ENCODE measurements around the gene AKAIN1.

The AKAIN1 gene

GRCh38 chr18:5237723-5238370 is 40.8 kb upstream of the AKAIN1 start:
- Histone ChIP-seq H2BK12ac (ENCODE audit: low read length) (no peak overlapping the region), H3K36me3 (replicated peaks in 1 of 2; ENCODE audit: control insufficient read depth in 2 of 2, insufficient read depth in 2 of 2, low read length in 2 of 2) (peaks cover 0 to 34% of the 10 kb centered on the region in 2 donors), H2BK15ac (ENCODE audit: low read length) (peak overlapping the region; percentile 87), H3K4me1 (ENCODE audit: control insufficient read depth in 2 of 2, insufficient read depth in 1 of 2, low read depth in 1 of 2, low read length in 2 of 2) (peaks cover 2 to 3% of the 10 kb centered on the region in 2 donors), H2AFZ (ENCODE audit: low read length) (peak overlapping the region; percentile 99), H3K79me1 (ENCODE audit: low read depth, low read length) (peaks cover 7% of the 10 kb centered on the region), H2AK5ac (ENCODE audit: low read depth, low read length) (peak overlapping the region; percentile 37), H2BK120ac (ENCODE audit: low read depth, low read length) (peak overlapping the region; percentile 47), H3K9ac (ENCODE audit: low read depth, low read length, poor library complexity) (peak overlapping the region; percentile 97), H3K4me3 (ENCODE audit: low read length in 2 of 2) (peak overlapping the region; percentile 86 to 88), H4K8ac (ENCODE audit: low read depth, low read length) (no peak overlapping the region), H4K91ac (ENCODE audit: low read depth, low read length, poor library complexity) (no peak overlapping the region), H3K18ac (ENCODE audit: low read length) (peak overlapping the region; percentile 99), H3K23ac (ENCODE audit: low read depth, low read length, poor library complexity) (peak overlapping the region; percentile 99), H3K27me3 (ENCODE audit: control insufficient read depth in 3 of 3, insufficient read depth in 3 of 3, low read depth in 1 of 3, low read length in 3 of 3) (no peaks in the 10 kb centered on the region), H2BK5ac (ENCODE audit: low read length) (peak overlapping the region; percentile 96), H3K4me2 (ENCODE audit: insufficient read depth, low read length, poor library complexity, severe bottlenecking) (peak overlapping the region; percentile 97), H3K9me3 (replicated peaks in 1 of 2; ENCODE audit: control insufficient read depth in 2 of 2, insufficient read depth in 1 of 2, low read depth in 1 of 2, low read length in 2 of 2) (peaks cover 0 to 2% of the 10 kb centered on the region in 2 donors), H3K4ac (ENCODE audit: low read length) (no peak overlapping the region), H3K14ac (ENCODE audit: low read length) (peak overlapping the region; percentile 71), H3K27ac (replicated peaks; ENCODE audit: low read length) (peak overlapping the region; percentile 100)
- WGBS, 2 donors (ENCODE audit: extremely low coverage in 2 of 2, insufficient read length in 2 of 2, insufficient replicate concordance in 1 of 2) = no CpG with 5 or more reads among the region's 71 CpGs
- peak; percentile 87 for DNase-seq (ENCODE audit: low spot score)

GRCh38 chr18:5237083-5237722 is 40.1 kb upstream of the AKAIN1 start:
- H3K27me3 ChIP-seq (ENCODE audit: control insufficient read depth in 3 of 3, insufficient read depth in 3 of 3, low read depth in 1 of 3, low read length in 3 of 3) = no peaks in the 10 kb centered on the region
- H2AK5ac ChIP-seq (ENCODE audit: low read depth, low read length) = no peak overlapping the region
- no peak overlapping the region for H2BK120ac ChIP-seq (ENCODE audit: low read depth, low read length)
- peak; percentile 1 for DNase-seq (ENCODE audit: low spot score)
- peaks cover 5 to 6% of the 10 kb centered on the region in 2 donors for H3K9me3 ChIP-seq (replicated peaks in 1 of 2; ENCODE audit: control insufficient read depth in 2 of 2, insufficient read depth in 1 of 2, low read depth in 1 of 2, low read length in 2 of 2)
- peak overlapping the region; percentile 99 for H3K23ac ChIP-seq (ENCODE audit: low read depth, low read length, poor library complexity)
- H4K91ac ChIP-seq (ENCODE audit: low read depth, low read length, poor library complexity) = no peak overlapping the region
- peak overlapping the region; percentile 86 to 88 for H3K4me3 ChIP-seq (ENCODE audit: low read length in 2 of 2)
- H3K14ac ChIP-seq (ENCODE audit: low read length) = no peak overlapping the region
- H3K4me2 ChIP-seq (ENCODE audit: insufficient read depth, low read length, poor library complexity, severe bottlenecking) = peak overlapping the region; percentile 76
- H3K36me3 ChIP-seq (replicated peaks in 1 of 2; ENCODE audit: control insufficient read depth in 2 of 2, insufficient read depth in 2 of 2, low read length in 2 of 2) = peaks cover 0 to 27% of the 10 kb centered on the region in 2 donors
- peaks cover 7% of the 10 kb centered on the region for H3K79me1 ChIP-seq (ENCODE audit: low read depth, low read length)
- H3K4ac ChIP-seq (ENCODE audit: low read length) = no peak overlapping the region
- peaks cover 2 to 3% of the 10 kb centered on the region in 2 donors for H3K4me1 ChIP-seq (ENCODE audit: control insufficient read depth in 2 of 2, insufficient read depth in 1 of 2, low read depth in 1 of 2, low read length in 2 of 2)
- H2AFZ ChIP-seq (ENCODE audit: low read length) = peak overlapping the region; percentile 99
- H3K27ac ChIP-seq (replicated peaks; ENCODE audit: low read length) = peak overlapping the region; percentile 100
- no peak overlapping the region for H2BK15ac ChIP-seq (ENCODE audit: low read length)
- H2BK12ac ChIP-seq (ENCODE audit: low read length) = no peak overlapping the region
- H4K8ac ChIP-seq (ENCODE audit: low read depth, low read length) = no peak overlapping the region
- H2BK5ac ChIP-seq (ENCODE audit: low read length) = peak overlapping the region; percentile 96
- no CpG with 5 or more reads among the region's 23 CpGs for WGBS, 2 donors (ENCODE audit: extremely low coverage in 2 of 2, insufficient read length in 2 of 2, insufficient replicate concordance in 1 of 2)
- H3K9ac ChIP-seq (ENCODE audit: low read depth, low read length, poor library complexity) = peak overlapping the region; percentile 15
- peak overlapping the region; percentile 99 for H3K18ac ChIP-seq (ENCODE audit: low read length)

GRCh38 chr18:5214583-5215351 is 17.7 kb upstream of the AKAIN1 start:
- H2BK5ac ChIP-seq (ENCODE audit: low read length) = no peak overlapping the region
- H3K14ac ChIP-seq (ENCODE audit: low read length) = no peak overlapping the region
- no CpG with 5 or more reads among the region's 3 CpGs for WGBS, 2 donors (ENCODE audit: extremely low coverage in 2 of 2, insufficient read length in 2 of 2, insufficient replicate concordance in 1 of 2)
- no peak overlapping the region for H4K8ac ChIP-seq (ENCODE audit: low read depth, low read length)
- H3K27me3 ChIP-seq (ENCODE audit: control insufficient read depth in 3 of 3, insufficient read depth in 3 of 3, low read depth in 1 of 3, low read length in 3 of 3) = no peaks in the 10 kb centered on the region
- no peak overlapping the region for H2AFZ ChIP-seq (ENCODE audit: low read length)
- no peak overlapping the region for H3K27ac ChIP-seq (replicated peaks; ENCODE audit: low read length)
- no peaks in the 10 kb centered on the region for H3K36me3 ChIP-seq (replicated peaks in 1 of 2; ENCODE audit: control insufficient read depth in 2 of 2, insufficient read depth in 2 of 2, low read length in 2 of 2)
- H3K18ac ChIP-seq (ENCODE audit: low read length) = no peak overlapping the region
- H3K4me3 ChIP-seq (ENCODE audit: low read length in 2 of 2) = no peak overlapping the region
- no peak overlapping the region for H3K4ac ChIP-seq (ENCODE audit: low read length)
- no peak overlapping the region for H3K23ac ChIP-seq (ENCODE audit: low read depth, low read length, poor library complexity)
- H3K9ac ChIP-seq (ENCODE audit: low read depth, low read length, poor library complexity) = no peak overlapping the region
- no peaks in the 10 kb centered on the region for H3K4me1 ChIP-seq (ENCODE audit: control insufficient read depth in 2 of 2, insufficient read depth in 1 of 2, low read depth in 1 of 2, low read length in 2 of 2)
- no peak overlapping the region for H3K4me2 ChIP-seq (ENCODE audit: insufficient read depth, low read length, poor library complexity, severe bottlenecking)
- H3K79me1 ChIP-seq (ENCODE audit: low read depth, low read length) = no peaks in the 10 kb centered on the region
- H2BK120ac ChIP-seq (ENCODE audit: low read depth, low read length) = no peak overlapping the region
- no peak for DNase-seq (ENCODE audit: low spot score)
- H2BK15ac ChIP-seq (ENCODE audit: low read length) = no peak overlapping the region
- H2BK12ac ChIP-seq (ENCODE audit: low read length) = no peak overlapping the region
- no peaks in the 10 kb centered on the region for H3K9me3 ChIP-seq (replicated peaks in 1 of 2; ENCODE audit: control insufficient read depth in 2 of 2, insufficient read depth in 1 of 2, low read depth in 1 of 2, low read length in 2 of 2)
- no peak overlapping the region for H2AK5ac ChIP-seq (ENCODE audit: low read depth, low read length)
- no peak overlapping the region for H4K91ac ChIP-seq (ENCODE audit: low read depth, low read length, poor library complexity)

Measured in neuronal stem cell (in vitro differentiated cells).